HG03354 (cell line): ENCODE measurements around the gene RPGRIP1L.

Experiments used
- ATAC-seq: cut with Tn5 transposase; IDR thresholded peaks from one replicate; pipeline ENCODE4 v1.9.1; 2021; ENCODE audit warnings: mild to moderate bottlenecking; ENCODE audit not compliant: unreplicated experiment, poor library complexity, severe bottlenecking

Gene RPGRIP1L

GRCh38 chr16:53612003-53612402 is 91.7 kb downstream of the RPGRIP1L start:
- ATAC-seq, result no peak

- no peak for ATAC-seq
Measured at GRCh38 chr16:53611179-53611696, 92.4 kb downstream of the RPGRIP1L start.

- ATAC-seq, result no peak
Measured at GRCh38 chr16:53609536-53609935, 94.1 kb downstream of the RPGRIP1L start.

- ATAC-seq, result no peak
Measured at GRCh38 chr16:53608094-53608493, 95.6 kb downstream of the RPGRIP1L start.

GRCh38 chr16:53605831-53606400 is 97.7 kb downstream of the RPGRIP1L start:
- ATAC-seq, result no peak

DNA sequence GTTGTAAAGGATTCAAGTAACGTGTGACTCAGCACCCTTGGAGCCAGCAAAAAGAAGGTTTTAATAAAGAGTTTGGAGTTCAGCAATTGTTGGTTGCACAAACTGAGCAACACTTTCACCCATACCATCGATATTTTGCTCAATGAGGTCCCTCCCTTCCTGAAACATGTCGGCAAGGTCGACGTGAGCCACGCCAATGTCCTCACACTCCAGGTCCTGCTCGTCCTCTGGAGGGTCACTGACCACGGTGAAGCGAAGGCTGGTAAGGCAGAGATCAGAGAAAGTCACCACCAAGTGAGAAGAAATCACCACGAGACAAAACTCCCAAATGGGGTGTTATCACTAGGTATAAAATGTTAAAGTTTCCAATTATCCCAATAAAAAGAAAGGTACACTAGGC is 98.3 kb downstream of the RPGRIP1L start:
- ATAC-seq, result no peak

DNA sequence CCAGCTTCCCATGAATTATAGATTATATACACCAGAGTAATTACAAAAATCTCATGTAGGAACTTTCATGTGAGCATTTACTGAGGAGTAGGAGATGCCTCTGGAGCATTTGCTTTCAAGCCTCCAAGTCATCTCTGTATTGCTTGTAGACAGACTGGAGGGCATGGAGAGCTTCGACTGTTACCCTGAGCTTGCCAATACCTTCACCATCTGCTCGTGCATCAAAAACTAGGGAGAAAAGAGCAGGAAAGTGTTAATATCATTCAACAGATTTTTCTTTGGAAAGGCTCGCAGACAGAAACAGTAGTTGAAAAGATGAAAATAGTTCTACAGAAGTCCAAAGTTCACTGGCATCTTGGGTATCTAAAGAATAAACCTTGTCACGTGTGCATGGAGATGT is 101.7 kb downstream of the RPGRIP1L start:
- no peak for ATAC-seq

- ATAC-seq, result no peak
Measured at GRCh38 chr16:53600616-53601015, 103.0 kb downstream of the RPGRIP1L start.

- ATAC-seq, result no peak
Measured at GRCh38 chr16:53600126-53600525, 103.5 kb downstream of the RPGRIP1L start.

GRCh38 chr16:53599548-53599947 is 104.1 kb downstream of the RPGRIP1L start:
- no peak for ATAC-seq

GRCh38 chr16:53598511-53599275 is 105.0 kb downstream of the RPGRIP1L start:
- ATAC-seq, result no peak

GRCh38 chr16:53597776-53598175 is 105.9 kb downstream of the RPGRIP1L start:
- no peak for ATAC-seq

DNA sequence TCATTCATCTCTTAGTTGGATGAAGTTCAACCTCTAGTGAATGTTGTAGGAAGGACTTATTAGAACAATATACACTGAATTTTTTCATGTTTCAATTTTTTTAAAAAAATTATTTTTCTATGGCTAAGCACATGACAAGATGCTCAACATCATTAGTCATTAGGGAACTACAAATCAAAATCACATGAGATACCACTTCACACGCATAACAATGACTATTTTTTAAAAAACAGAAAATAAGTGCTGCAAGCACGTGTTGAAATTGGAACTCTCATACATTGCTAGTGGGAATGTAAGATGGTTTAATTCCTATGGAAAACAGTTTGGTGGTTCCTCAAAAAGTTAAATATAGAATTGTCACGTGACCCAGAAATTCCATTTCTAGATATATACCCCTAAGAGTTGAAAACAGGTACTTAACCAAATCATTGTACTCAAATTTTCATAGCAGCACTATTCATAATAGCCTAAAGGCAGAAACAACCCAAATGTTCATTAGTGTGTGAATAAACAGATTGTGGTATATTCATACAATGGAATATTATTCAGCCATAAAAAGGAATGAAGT is 115.5 kb downstream of the RPGRIP1L start:
- ATAC-seq, result no peak

GRCh38 chr16:53583401-53583800 is 120.3 kb downstream of the RPGRIP1L start:
- no peak for ATAC-seq

- no peak for ATAC-seq
Measured at GRCh38 chr16:53581784-53582183, 121.9 kb downstream of the RPGRIP1L start.

DNA sequence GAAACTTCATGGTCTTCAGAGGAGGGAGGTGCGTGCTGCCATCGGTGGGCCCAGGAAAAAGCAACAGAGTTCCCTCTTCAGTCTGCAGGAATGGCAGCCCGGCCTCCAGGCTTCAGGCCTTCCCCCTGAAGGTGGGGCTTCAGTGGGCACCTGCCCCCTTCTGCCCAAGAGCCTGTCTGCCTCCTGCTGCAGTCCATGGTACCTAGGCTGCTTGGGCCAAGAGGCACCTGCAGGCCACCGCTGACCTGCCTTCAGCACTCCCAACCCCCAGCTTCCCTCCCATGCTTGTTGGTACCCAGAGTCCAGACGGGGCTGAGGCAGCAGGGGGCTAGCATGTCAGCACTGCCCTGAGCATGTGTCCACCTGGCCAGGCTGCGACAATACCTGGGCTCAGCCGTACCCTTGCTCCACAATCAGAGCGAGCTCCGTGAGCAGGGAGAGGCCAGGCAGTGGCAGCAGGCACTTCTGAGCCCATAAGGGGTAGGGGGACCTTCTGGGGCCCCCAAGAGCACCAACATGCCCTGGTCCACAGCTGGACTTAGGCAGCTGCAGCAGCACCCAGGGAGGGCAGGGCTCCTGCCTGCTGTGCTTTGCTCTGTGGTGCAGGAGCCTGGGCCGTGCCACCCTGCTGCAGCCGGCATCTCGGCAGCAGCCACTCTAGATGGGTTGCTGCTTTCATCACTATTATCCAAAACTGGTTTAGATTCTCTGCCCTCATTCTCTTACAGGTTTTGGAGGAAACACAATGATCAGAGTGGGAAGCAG is 123.4 kb downstream of the RPGRIP1L start:
- ATAC-seq, result no peak

GRCh38 chr16:53576904-53577303 is 126.8 kb downstream of the RPGRIP1L start:
- no peak for ATAC-seq

DNA sequence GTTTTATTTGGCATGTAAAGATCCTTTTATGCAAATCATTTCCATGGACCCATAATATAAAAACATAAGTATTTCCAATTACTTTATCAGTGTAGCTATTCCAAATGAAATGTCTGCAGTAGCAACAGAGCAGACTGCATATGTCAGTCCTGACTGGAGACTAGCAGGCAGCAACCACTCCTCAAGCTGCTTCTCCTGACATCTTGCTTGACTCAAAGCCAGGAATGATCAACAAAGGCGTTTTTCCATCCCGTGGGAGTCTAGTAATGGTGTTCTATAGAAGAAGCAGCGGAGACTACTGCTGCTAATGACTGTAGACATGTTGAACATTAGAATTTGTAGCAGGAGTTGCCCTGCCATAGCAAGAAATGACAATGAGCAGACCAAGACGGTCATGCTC is 127.4 kb downstream of the RPGRIP1L start:
- ATAC-seq, result no peak

- no peak for ATAC-seq
Measured at GRCh38 chr16:53571763-53572162, 131.9 kb downstream of the RPGRIP1L start.

DNA sequence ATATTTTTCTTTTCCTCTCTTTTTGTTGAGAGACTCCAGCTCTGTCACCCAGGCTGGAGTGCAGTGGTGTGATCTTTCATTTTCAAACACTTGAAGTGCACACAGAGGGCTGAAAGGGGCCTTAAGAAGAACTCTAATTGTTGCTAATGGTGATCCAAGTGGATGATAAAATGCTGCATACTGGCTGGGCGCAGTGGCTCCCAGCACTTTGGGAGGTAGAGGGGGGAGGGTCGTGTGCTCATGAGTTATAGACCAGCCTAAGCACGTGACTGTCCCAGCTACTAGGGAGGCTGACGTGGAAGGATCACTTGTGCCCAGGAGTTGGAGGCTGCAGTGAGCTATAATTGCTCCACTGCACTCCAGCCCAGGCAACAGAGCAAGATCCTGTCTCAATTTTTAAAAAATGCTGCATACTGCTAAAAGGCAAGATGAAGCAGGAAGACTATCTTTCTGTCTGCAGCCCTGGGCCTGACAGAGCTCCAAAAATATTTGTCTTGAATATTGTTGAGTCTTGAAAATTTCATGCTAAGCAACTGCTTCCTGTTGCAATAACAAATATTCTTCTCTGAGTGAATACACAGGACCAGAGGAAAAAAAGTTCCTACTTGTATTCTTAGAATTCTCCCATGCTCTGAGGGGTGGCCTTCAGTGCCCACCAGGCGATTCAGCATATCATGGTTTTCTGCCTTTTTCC is 137.0 kb downstream of the RPGRIP1L start:
- no peak for ATAC-seq
